ENCODE measurements around the gene SH3BP1.

DNA sequence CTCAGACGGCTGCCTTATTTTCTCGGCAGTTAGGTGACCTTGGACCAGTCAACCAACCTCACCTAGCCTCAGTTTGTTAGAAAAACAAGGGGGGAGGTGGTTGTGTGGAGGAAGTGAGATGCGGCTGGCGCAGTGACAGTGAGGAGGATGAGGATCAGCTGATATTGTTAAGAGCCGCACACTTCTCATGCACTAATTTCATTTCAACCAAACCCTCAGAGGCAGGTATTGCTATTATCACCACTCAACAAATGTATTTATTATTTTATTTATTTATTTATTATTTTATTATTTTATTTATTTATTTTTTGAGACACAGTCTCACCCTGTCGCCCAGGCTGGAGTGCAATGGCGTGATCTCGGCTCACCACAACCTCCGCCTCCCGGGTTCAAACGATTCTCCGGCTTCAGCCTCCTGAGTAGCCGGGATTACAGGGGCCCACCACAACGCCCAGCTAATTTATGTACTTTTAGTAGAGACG, 38.1 kb downstream of the SH3BP1 start:
- TF ChIP-seq, protein P1, sequence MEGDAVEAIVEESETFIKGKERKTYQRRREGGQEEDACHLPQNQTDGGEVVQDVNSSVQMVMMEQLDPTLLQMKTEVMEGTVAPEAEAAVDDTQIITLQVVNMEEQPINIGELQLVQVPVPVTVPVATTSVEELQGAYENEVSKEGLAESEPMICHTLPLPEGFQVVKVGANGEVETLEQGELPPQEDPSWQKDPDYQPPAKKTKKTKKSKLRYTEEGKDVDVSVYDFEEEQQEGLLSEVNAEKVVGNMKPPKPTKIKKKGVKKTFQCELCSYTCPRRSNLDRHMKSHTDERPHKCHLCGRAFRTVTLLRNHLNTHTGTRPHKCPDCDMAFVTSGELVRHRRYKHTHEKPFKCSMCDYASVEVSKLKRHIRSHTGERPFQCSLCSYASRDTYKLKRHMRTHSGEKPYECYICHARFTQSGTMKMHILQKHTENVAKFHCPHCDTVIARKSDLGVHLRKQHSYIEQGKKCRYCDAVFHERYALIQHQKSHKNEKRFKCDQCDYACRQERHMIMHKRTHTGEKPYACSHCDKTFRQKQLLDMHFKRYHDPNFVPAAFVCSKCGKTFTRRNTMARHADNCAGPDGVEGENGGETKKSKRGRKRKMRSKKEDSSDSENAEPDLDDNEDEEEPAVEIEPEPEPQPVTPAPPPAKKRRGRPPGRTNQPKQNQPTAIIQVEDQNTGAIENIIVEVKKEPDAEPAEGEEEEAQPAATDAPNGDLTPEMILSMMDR (IDR thresholded peaks at IDR 0.05) = no peak
- TF ChIP-seq POLR2AphosphoS5 (IDR thresholded peaks at IDR 0.05) (no peak), EP300 (IDR thresholded peaks at IDR 0.05) (no peak), POLR2A (IDR thresholded peaks at IDR 0.05) (no peak)

Measured in gastroesophageal sphincter (tissue), 3 donors.